GM12878 (cell line): ENCODE measurements around the gene IDH3A.

ENCODE experiments used
- BACH1 ChIP-seq: fragments of 450-650 bp; IDR thresholded peaks from 2 replicates; pipeline ENCODE4 v1.6.1; 2017; ENCODE audit warnings: mild to moderate bottlenecking, borderline replicate concordance
- BCL11A ChIP-seq: IDR thresholded peaks from 2 replicates; pipeline ENCODE4 v1.6.1; 2011; ENCODE audit warnings: low read depth, low read length
- CBX3 ChIP-seq: fragments of 200-600 bp; sonication (generic); IDR thresholded peaks from 2 replicates; pipeline ENCODE4 v1.6.1; 2016; ENCODE audit warnings: low read depth, borderline replicate concordance
- CHD1 ChIP-seq: IDR thresholded peaks from 2 replicates; pipeline ENCODE4 v1.6.1; 2012; ENCODE audit warnings: low read depth, low read length, improper control_type of control experiment
- EP300 ChIP-seq, 2 experiments: fragments of 150-350 bp in 1 of 2; IDR thresholded peaks; 2 replicates each; pipeline ENCODE4 v1.6.1; 2011 to 2012; ENCODE audit warnings: low read depth in 2 of 2, low read length in 2 of 2, borderline replicate concordance in 1 of 2, improper control_type of control experiment in 1 of 2, inconsistent platforms in 1 of 2; ENCODE audit not compliant: control insufficient read depth in 1 of 2
- MYB ChIP-seq: fragments of 150-350 bp; IDR thresholded peaks from 2 replicates; pipeline ENCODE4 v1.6.1; 2014; ENCODE audit warnings: mild to moderate bottlenecking, low read depth, low read length, borderline replicate concordance
- NRF1 ChIP-seq: conservative IDR thresholded peaks from 2 replicates; pipeline ENCODE4 v1.6.1; 2011; ENCODE audit warnings: mild to moderate bottlenecking, low read depth, low read length, improper control_type of control experiment
- RBBP5 ChIP-seq: fragments of 200-600 bp; sonication (generic); conservative IDR thresholded peaks from 2 replicates; pipeline ENCODE4 v1.6.1; 2016
- SMC3 ChIP-seq: IDR thresholded peaks from 2 replicates; pipeline ENCODE4 v1.6.1; 2011; ENCODE audit warnings: low read length, improper control_type of control experiment, borderline replicate concordance
- TAF1 ChIP-seq: IDR thresholded peaks from 2 replicates; pipeline ENCODE4 v1.6.1; 2011; ENCODE audit warnings: mild to moderate bottlenecking, low read depth, low read length, borderline replicate concordance
- TF ChIP-seq, protein P1 (sequence below), 3 experiments: IDR thresholded peaks in 2 of 3; conservative IDR thresholded peaks in 1 of 3; 2 replicates each; pipeline ENCODE4 v1.5.1; 2011; ENCODE audit warnings: low read depth in 3 of 3, low read length in 3 of 3, mild to moderate bottlenecking in 3 of 3, control low read depth in 2 of 3, moderate library complexity in 2 of 3, inconsistent platforms in 1 of 3, mixed read lengths in 1 of 3; ENCODE audit not compliant: control insufficient read depth in 2 of 3, insufficient read depth in 1 of 3; ENCODE audit errors: extremely low read depth in 1 of 3
- TF ChIP-seq, protein P2 (sequence below): IDR thresholded peaks from 2 replicates; pipeline ENCODE4 v1.6.1; 2012; ENCODE audit warnings: low read length, inconsistent platforms

DNA sequence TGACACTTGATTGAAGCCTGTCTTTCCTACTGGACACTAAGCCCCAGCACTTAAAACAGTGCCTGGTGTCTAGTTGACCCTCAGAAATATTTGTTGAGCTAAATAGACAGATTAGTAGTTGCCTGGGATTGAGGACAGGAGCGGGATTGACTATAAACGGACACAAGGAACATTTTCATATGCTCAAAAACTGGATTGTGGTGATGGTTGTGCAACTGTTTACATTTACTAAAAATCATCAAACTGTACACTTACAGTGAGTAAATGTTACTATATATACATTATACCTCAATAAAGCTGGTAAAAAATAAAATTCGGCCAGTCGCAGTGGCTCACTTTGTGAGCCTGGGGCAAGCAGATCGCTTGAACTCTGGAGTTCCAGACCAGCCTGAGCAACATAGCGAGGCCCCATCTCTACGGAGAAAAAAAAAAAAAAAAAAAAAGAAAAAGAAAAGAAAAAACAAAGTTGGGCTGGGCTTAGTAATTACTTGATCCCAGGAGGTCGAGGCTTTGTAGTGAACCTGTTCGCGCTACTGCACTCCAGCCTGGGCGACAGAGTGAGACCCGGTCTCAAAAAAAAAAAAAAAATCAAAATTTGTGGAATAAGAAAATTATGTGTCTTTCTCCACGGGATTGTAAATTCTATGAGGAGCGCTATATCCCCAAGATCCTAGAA, 632 bp upstream of the IDH3A start:
- TF ChIP-seq BCL11A (no peak), CHD1 (no peak), EP300 (IDR thresholded peaks at IDR 0.05; ENCODE audit: borderline replicate concordance in 1 of 2, control insufficient read depth in 1 of 2, low read depth in 2 of 2, low read length in 2 of 2) (no peak), NRF1 (no peak), CBX3 (no peak), MYB (no peak), SMC3 (no peak), TAF1 (no peak), BACH1 (no peak), RBBP5 (no peak)
- TF ChIP-seq, protein P1, sequence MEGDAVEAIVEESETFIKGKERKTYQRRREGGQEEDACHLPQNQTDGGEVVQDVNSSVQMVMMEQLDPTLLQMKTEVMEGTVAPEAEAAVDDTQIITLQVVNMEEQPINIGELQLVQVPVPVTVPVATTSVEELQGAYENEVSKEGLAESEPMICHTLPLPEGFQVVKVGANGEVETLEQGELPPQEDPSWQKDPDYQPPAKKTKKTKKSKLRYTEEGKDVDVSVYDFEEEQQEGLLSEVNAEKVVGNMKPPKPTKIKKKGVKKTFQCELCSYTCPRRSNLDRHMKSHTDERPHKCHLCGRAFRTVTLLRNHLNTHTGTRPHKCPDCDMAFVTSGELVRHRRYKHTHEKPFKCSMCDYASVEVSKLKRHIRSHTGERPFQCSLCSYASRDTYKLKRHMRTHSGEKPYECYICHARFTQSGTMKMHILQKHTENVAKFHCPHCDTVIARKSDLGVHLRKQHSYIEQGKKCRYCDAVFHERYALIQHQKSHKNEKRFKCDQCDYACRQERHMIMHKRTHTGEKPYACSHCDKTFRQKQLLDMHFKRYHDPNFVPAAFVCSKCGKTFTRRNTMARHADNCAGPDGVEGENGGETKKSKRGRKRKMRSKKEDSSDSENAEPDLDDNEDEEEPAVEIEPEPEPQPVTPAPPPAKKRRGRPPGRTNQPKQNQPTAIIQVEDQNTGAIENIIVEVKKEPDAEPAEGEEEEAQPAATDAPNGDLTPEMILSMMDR (IDR thresholded peaks at IDR 0.05 in 2 of 3, conservative IDR thresholded peaks at IDR 0.05 in 1 of 3; ENCODE audit: control insufficient read depth in 2 of 3, extremely low read depth in 1 of 3, insufficient read depth in 1 of 3, low read depth in 3 of 3, low read length in 3 of 3) = no peak
- TF ChIP-seq, protein P2, sequence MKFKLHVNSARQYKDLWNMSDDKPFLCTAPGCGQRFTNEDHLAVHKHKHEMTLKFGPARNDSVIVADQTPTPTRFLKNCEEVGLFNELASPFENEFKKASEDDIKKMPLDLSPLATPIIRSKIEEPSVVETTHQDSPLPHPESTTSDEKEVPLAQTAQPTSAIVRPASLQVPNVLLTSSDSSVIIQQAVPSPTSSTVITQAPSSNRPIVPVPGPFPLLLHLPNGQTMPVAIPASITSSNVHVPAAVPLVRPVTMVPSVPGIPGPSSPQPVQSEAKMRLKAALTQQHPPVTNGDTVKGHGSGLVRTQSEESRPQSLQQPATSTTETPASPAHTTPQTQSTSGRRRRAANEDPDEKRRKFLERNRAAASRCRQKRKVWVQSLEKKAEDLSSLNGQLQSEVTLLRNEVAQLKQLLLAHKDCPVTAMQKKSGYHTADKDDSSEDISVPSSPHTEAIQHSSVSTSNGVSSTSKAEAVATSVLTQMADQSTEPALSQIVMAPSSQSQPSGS = no peak
